ENCODE data around the gene RWDD3.
A peak's percentile ranks its signal among the peaks of the same experiment; 100 is the strongest.

Gene RWDD3, protein sequence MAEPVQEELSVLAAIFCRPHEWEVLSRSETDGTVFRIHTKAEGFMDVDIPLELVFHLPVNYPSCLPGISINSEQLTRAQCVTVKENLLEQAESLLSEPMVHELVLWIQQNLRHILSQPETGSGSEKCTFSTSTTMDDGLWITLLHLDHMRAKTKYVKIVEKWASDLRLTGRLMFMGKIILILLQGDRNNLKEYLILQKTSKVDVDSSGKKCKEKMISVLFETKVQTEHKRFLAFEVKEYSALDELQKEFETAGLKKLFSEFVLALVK

GRCh38 chr1:95233737-95234500 is at the start of gene RWDD3:
Gene RWDD3 (plus strand): TSS chr1:95234210. CDS start chr1:95234231, 21 bp downstream.
- DNase-seq (ENCODE audit: extremely low read depth in 1 of 2, low read depth in 1 of 2): peak; percentile 71 to 90

DNA sequence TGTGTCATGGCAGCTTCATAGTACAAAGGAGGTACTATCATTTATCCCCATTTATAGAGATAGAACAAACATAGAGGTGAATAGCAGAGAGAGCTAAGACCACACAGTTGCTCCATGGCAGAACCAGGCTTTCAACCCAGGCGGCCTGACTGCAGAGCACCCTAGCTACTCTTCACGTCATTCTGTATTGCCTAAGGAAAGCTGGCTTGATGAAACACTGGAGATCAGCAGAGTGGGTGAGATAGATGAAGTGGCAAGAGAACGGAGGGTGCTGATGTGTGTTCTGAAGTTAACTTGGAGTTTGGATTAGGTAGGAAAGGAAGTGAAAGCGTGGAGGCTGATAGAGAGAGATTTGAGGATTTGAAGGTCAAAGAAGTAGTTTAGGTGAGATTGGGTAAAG is 47.9 kb upstream of the RWDD3 start:
- no peak for DNase-seq (ENCODE audit: extremely low read depth in 1 of 2, low read depth in 1 of 2)

- no peak for DNase-seq (ENCODE audit: extremely low read depth in 1 of 2, low read depth in 1 of 2)
Observed at GRCh38 chr1:95193591-95193990, 40.4 kb upstream of the RWDD3 start.

DNA sequence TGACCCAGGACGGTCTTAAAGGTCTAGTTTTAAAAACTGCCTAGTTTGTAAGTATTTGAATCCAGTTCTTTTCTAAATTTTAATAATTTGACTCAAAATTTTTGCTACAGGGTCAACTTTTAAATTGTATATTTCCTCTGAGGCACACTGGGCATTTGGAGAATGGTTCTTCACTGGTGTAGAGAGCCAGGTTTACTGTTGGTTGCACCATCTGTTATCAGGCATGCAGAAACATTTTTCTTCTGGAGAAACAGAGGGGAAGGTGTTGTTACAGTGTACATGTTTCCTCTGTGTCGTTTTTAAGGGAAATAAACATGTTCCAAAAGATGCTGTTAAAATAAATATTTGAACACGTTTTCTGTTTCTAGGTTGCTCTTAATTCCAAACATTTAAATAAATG is 39.0 kb upstream of the RWDD3 start:
- no peak for DNase-seq (ENCODE audit: extremely low read depth in 1 of 2, low read depth in 1 of 2)

DNA sequence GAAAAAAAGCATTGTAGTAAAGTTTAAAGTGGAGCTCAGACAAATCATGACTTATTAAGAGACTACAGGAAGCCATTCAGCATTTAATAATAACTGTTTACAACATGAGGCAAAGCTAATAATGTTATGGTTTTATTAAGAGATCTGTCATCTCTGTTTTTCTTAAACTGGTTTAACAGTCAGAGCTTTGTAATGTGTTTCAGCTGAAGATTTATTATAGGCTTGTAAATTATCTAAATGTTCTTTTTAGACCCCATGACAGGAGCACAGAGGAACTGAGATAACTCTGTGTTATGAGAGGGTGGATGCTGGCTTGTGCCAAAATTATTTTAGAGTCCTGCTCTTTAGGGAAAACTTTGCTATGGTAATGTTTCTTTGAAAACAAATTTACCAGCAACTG is 38.0 kb upstream of the RWDD3 start:
- no peak for DNase-seq (ENCODE audit: extremely low read depth in 1 of 2, low read depth in 1 of 2)

DNA sequence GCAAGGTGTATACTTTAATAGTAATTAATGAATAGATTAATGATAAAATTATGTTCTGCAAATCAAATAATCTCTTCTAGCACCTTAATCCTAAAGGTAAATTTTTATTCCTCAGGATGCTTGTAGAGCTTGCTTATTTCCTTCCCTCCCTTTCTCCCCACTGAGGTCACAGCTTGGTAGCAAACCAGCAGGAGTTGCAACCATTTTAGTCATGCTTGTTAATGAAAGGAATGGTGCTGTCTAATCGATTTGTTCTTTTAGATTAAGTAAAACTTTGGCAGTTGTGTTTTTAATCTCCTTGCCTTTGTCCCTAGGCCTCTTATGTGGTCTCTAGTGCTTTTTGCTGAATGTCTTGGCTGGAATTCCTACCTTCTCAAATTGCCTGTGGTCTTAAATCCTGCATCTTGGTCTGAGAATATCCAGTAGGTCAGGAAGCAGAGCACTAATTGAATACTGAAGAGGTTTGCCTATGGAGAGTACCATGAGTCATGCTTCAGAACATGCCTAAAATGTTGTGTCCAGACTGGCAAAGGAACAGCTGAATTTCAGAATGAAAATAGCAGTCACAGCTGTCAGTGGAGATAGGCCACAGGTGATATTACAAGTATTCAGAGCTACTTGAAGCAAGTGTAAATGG is 36.3 kb upstream of the RWDD3 start:
- no peak for DNase-seq (ENCODE audit: extremely low read depth in 1 of 2, low read depth in 1 of 2)

GRCh38 chr1:95201905-95202304 is 32.1 kb upstream of the RWDD3 start:
- no peak for DNase-seq (ENCODE audit: extremely low read depth in 1 of 2, low read depth in 1 of 2)

DNA sequence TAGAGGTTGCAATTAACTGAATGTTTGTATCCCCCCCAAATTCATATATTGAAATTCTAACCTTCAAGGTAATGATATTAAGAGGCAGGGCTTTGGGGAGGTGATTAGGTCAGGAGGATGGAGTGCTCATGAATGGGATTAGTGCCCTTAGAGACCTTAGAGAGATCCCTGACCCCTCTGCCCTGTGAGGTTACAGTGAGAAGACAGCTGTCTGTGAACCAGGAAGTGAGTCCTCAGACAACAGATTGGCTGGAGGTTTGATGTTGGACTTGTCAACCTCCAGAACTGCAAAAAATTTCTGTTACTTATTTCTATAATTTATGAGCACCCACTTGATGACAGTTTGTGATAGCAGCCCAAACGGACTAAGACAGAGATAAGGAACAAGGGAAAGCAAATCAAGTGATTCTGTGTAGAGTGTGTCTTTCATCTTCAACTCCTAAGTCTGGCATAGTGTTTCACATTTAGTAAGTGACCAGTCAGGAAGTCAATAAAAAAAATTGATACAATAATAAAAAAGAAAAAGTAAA is 30.0 kb upstream of the RWDD3 start:
- no peak for DNase-seq (ENCODE audit: extremely low read depth in 1 of 2, low read depth in 1 of 2)

DNA sequence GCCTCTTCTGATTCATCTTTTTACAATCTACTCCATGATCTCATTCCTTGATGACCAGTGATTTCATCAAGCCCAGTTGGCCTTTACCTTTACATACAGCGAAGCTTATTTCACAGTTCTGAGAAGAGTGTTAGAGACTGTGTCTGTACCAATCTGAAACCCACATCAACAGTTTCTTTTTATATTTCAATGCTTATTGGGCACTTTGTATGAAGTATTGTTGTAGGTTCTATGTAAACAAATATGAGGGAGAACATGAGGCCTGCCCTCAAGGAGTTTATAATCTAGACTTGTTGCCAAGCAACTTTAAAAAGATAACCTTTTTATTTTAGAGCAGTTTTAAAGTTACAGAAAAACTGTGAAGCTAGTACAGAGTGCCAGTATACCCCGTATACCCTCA is 27.5 kb upstream of the RWDD3 start:
- no peak for DNase-seq (ENCODE audit: extremely low read depth in 1 of 2, low read depth in 1 of 2)

GRCh38 chr1:95207223-95207935 is 26.6 kb upstream of the RWDD3 start:
- no peak for DNase-seq (ENCODE audit: extremely low read depth in 1 of 2, low read depth in 1 of 2)

- DNase-seq (ENCODE audit: extremely low read depth in 1 of 2, low read depth in 1 of 2): no peak
Observed at GRCh38 chr1:95208876-95209275, 25.1 kb upstream of the RWDD3 start.

DNA sequence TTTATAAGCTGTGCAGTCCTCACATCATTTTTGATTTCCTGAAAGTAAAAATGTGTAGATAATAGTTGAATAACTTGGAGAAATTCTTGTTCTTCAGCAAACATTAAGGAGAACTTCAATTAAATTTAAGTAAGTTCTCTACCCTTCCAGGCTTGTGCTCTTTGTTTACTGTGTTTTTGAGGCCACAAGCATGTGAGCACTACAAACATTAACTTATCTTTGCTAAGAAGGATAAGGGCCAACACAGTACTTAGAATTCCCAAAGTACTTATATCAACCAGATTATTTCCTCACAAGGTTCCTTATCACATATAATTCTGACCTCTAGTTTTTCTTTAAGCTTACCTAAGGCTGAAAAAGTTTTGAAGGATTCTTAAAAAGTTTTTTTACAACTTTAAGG is 24.7 kb upstream of the RWDD3 start:
- DNase-seq (ENCODE audit: extremely low read depth in 1 of 2, low read depth in 1 of 2): no peak

GRCh38 chr1:95216292-95216990 is 17.6 kb upstream of the RWDD3 start:
- DNase-seq (ENCODE audit: extremely low read depth in 1 of 2, low read depth in 1 of 2): no peak

GRCh38 chr1:95217371-95217770 is 16.6 kb upstream of the RWDD3 start:
- DNase-seq (ENCODE audit: extremely low read depth in 1 of 2, low read depth in 1 of 2): no peak

DNA sequence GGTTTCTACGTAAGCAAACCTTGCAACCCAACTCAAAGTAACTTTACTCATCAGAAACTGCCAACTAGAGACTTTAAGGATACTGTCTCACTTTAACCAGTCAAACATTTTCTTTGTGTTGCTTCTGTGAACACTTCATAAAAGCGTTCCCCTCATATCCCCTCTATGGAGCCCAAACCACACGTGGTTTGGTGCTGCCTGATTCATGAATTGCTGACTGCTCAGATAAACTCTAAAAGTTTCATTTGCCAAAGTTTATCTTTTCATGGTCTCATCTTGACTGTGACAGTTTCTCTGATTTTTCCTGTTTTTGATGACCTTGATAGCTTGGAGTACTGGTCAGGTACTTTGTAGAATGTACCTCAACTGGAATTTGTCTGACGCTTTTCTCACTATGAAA is 14.6 kb upstream of the RWDD3 start:
- DNase-seq (ENCODE audit: extremely low read depth in 1 of 2, low read depth in 1 of 2): no peak

GRCh38 chr1:95221306-95221705 is 12.7 kb upstream of the RWDD3 start:
- DNase-seq (ENCODE audit: extremely low read depth in 1 of 2, low read depth in 1 of 2): no peak

DNA sequence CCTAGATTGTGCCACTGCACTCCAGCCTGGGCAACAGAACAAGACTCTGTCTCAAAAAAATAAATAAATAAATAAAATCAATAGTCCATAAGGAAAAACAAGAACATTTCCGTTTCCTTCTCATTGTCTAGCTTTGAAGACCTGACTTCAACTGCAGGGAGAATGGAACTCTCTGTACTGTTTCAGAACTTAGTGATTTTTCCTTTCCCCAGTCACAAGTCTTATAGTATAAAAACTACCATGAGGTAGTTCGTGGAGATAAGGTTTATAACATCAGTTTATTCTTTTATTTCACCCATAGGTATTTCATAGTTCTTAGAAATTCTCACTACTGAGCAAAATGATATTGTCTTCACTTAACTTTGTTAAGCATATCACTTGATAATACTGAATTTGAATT is 11.4 kb upstream of the RWDD3 start:
- no peak for DNase-seq (ENCODE audit: extremely low read depth in 1 of 2, low read depth in 1 of 2)

DNA sequence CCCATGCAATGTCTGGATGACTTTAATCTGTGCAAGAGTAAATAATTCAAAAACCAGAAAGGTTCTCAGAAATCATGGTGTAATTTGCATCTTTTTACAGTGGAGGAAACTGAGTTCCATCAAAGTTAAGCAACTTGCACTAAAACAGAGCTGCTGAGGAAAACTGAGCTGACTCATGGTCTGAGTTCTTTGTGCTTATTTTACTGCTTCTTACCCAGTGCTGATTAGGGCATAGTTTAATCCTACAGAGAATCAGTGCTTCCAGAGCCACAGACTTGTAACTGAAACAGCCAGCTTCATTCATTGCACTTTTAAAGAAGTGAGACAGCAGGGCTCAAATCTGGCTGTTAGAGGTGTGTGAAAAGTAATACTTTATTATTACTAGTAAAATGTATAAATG is 10.9 kb upstream of the RWDD3 start:
- no peak for DNase-seq (ENCODE audit: extremely low read depth in 1 of 2, low read depth in 1 of 2)

DNA sequence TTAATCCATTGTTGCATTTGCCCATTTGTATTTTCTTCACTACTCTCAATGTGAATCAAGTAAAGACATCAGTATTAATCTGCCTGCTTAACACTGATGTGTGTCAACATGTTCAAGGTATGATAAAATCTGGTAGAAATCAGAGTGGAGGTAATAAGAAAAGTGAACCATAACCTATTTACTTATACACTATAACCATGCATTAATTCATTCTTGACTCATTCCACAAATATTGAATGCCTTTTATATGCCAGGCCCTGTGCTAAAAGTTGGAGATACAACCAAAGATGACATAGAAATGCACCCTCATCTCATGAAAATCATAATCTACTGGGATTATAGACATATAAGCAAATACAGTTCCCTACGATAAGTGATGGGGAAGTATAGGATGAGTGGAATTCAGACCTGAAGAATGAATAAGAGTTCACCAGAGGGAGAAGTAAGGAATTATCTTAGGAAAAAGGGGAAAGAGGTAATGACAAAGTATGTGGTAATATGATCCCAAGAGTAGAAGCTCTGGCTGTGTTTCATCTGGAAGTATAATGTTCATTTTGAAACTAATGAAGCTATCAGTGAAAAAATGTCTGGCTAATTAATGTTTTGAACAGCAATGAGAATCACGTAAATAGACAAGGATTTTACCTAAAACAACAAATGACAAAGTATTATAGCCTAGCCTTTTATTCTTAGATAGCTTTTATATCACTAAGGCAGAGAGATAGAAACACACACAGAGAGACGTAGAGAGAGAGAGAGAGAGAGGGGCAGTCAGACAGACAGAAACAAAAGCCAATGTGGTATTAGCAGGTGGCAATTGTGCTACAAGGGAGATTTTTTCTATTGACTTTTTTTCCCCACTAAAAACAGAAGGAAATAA is 7.0 kb upstream of the RWDD3 start:
- no peak for DNase-seq (ENCODE audit: extremely low read depth in 1 of 2, low read depth in 1 of 2)

DNA sequence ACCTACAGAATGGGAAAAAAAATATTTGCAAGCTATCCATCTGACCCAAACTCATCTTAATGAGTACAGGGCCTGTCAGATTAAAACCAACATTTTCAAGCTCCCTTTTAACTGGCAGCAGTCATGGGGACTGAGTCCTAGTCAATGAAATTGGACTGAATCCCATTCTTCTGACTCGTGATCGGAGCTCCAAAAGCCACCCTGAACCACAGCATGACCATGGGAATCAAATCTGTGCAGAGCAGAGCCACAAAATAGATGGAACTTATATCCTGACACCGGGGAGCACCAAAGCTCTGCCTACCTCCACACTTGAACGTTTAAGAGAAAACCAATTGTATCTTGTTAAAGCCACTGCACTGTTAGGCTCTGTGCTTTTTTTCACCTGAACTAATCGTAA is 5.0 kb upstream of the RWDD3 start:
- no peak for DNase-seq (ENCODE audit: extremely low read depth in 1 of 2, low read depth in 1 of 2)

All from activated CD8-positive, alpha-beta memory T cell treated with anti-CD3 and anti-CD28 coated beads for 1 hour (primary cell).